ENCODE results near the gene CALM1.

Gene CALM1

GRCh38 chr14:90426663-90427062, 29.8 kb downstream of the CALM1 start:
- peak in 8 of 42 donors; percentile 15 to 50 (median 30) for DNase-seq
- intact Hi-C loops (cut with DNase I): no loop called here

GRCh38 chr14:90427848-90428426, 31.1 kb downstream of the CALM1 start:
- intact Hi-C loops (cut with DNase I): no loop called here
- DNase-seq: peak in 4 of 42 donors; percentile 5 to 42 (median 12)

GRCh38 chr14:90428676-90429075, 31.8 kb downstream of the CALM1 start:
- intact Hi-C loops (cut with DNase I): no loop called here
- DNase-seq: peak in 2 of 42 donors; percentile 3 to 9

GRCh38 chr14:90429236-90429635, 32.4 kb downstream of the CALM1 start:
- DNase-seq: peak in 1 of 42 donors; percentile 10

GRCh38 chr14:90429754-90430153, 32.9 kb downstream of the CALM1 start:
- peak in 1 of 42 donors; percentile 7 for DNase-seq
- intact Hi-C loops (cut with DNase I): no loop called here

More at GRCh38 chr14:90429236-90429635, 32.4 kb downstream of the CALM1 start:
- intact Hi-C loops (cut with DNase I): no loop called here

GRCh38 chr14:90434370-90435020, 37.7 kb downstream of the CALM1 start:
- DNase-seq: peak in 1 of 42 donors; percentile 1
- intact Hi-C loops (cut with DNase I): no loop called here

GRCh38 chr14:90438841-90439240, 42.0 kb downstream of the CALM1 start:
- no peak for DNase-seq
- intact Hi-C loops (cut with DNase I): no loop called here

GRCh38 chr14:90440021-90440451, 43.2 kb downstream of the CALM1 start:
- intact Hi-C loops (cut with DNase I): no loop called here
- DNase-seq: peak in 5 of 42 donors; percentile 11 to 57 (median 37)

GRCh38 chr14:90440592-90440991, 43.8 kb downstream of the CALM1 start:
- intact Hi-C loops (cut with DNase I): no loop called here
- no peak for DNase-seq

- no peak for DNase-seq
- intact Hi-C loops (cut with DNase I): no loop called here
Measured at GRCh38 chr14:90442388-90442787, 45.6 kb downstream of the CALM1 start.

GRCh38 chr14:90443161-90444076, 46.6 kb downstream of the CALM1 start:
- intact Hi-C loops (cut with DNase I): no loop called here
- peak in 1 of 42 donors; percentile 14 for DNase-seq

- DNase-seq: peak in 2 of 42 donors; percentile 11 to 28
- intact Hi-C loops (cut with DNase I): no loop called here
Measured at GRCh38 chr14:90444077-90444696, 47.4 kb downstream of the CALM1 start.

- intact Hi-C loops (cut with DNase I): no loop called here
- DNase-seq: peak in 1 of 42 donors; percentile 9
Measured at GRCh38 chr14:90445011-90445410, 48.2 kb downstream of the CALM1 start.

GRCh38 chr14:90446405-90446804, 49.6 kb downstream of the CALM1 start:
- no peak for DNase-seq
- intact Hi-C loops (cut with DNase I): no loop called here

- intact Hi-C loops (cut with DNase I): no loop called here
- peak in 1 of 42 donors; percentile 2 for DNase-seq
Measured at GRCh38 chr14:90447720-90448497, 51.1 kb downstream of the CALM1 start.

GRCh38 chr14:90449411-90449810, 52.6 kb downstream of the CALM1 start:
- intact Hi-C loops (cut with DNase I): no loop called here
- DNase-seq: peak in 1 of 42 donors; percentile 8

- intact Hi-C loops (cut with DNase I): loop anchor here (10.0 kb wide), 1 partner anchor 105 kb away; no protein-coding TSS in a partner anchor
- DNase-seq: peak in 2 of 42 donors; percentile 19 to 24
Measured at GRCh38 chr14:90450151-90450550, 53.3 kb downstream of the CALM1 start.

- peak in 3 of 42 donors; percentile 3 to 19 (median 18) for DNase-seq
- intact Hi-C loops (cut with DNase I): loop anchor here (10.0 kb wide), 1 partner anchor 104 kb away; no protein-coding TSS in a partner anchor
Measured at GRCh38 chr14:90450667-90451066, 53.8 kb downstream of the CALM1 start.
